GM12874 (cell line): ENCODE results near the gene P2RY11.

ENCODE experiments used
- CTCF ChIP-seq: IDR thresholded peaks from 2 replicates; pipeline ENCODE4 v1.5.1; 2011; ENCODE audit warnings: low read depth, mild to moderate bottlenecking, control low read depth, low read length, moderate library complexity; ENCODE audit not compliant: insufficient read depth

Gene P2RY11

GRCh38 chr19:10095948-10096614 lies 15.4 kb upstream of the P2RY11 start:
- no peak for TF ChIP-seq CTCF

- TF ChIP-seq CTCF = no peak
Measured at GRCh38 chr19:10096615-10096963, 14.9 kb upstream of the P2RY11 start.

- no peak for TF ChIP-seq CTCF
Measured at GRCh38 chr19:10100163-10100785, 11.2 kb upstream of the P2RY11 start.

DNA sequence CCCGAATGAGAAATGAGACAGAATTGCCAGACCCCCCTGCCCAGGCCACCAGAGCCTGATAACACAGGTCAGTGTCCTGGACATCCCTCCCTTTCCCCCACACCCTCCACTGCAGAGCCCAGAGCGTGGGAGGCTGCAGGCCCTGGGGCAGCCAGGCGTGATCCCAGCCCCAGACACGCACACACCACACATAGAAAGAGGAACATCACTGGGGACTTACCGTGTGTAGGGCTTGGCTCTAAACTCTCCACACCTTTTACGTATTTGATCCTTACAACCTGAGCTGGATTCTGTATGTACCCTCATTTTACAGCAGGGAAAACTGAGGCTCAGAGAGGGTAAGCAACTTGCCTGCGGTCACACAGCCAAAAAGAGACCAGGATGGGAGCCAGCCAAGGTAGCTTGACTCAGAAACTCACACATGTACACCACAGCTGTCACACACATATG lies 8.7 kb upstream of the P2RY11 start:
- TF ChIP-seq CTCF = no peak

GRCh38 chr19:10104130-10104513 lies 7.4 kb upstream of the P2RY11 start:
- TF ChIP-seq CTCF = no peak

GRCh38 chr19:10104665-10105508 lies 6.6 kb upstream of the P2RY11 start:
- no peak for TF ChIP-seq CTCF

DNA sequence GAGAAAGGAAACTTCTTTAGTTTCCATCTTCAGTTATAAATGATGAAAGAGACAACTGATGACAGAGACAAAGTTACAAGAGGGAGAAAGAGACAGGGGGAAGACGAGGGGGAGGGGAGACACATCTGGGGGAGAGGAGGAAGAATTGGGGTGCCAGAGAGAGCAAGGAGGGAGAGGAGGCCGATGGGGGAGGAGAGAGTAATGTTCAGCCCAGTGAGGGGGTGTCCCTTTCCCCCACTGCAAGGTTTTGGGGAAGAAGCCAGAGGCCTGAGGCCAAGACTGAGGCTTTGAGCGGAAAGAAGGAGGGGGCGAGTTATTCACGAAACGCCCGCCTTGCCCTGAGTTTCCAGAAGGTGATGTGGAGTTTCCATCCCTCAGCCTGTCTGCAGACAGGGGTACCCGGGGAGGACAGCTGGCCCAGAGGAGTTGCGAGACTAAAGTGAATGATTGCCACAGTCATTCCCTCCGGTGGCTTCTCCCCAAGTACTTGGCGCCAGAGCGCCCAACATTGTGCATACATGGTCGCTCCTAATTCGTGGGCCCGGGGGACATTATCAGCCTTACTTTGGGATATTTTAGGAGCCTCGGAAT lies 5.9 kb upstream of the P2RY11 start:
- no peak for TF ChIP-seq CTCF
